BE2C (cell line): ENCODE measurements around the gene IL18R1.

Experiments used
- DNase-seq: peaks from one replicate; pipeline ENCODE4 v3.0.0-alpha.2; 2020
- H3K27me3 ChIP-seq: fragments of 250-450 bp; sonication (Bioruptor Pico); 2 replicates; pipeline ENCODE4 v1.5.1; 2020; ENCODE audit warnings: mild to moderate bottlenecking
- H3K36me3 ChIP-seq: fragments of 250-450 bp; sonication (Bioruptor Pico); 2 replicates; pipeline ENCODE4 v1.5.1; 2020; ENCODE audit warnings: mild to moderate bottlenecking
- H3K4me1 ChIP-seq: fragments of 250-450 bp; sonication (Bioruptor Pico); 2 replicates; pipeline ENCODE4 v1.5.1; 2020
- H3K4me3 ChIP-seq: 2 replicates; pipeline ENCODE4 v1.5.1; 2011; ENCODE audit warnings: low read depth, low read length
- H3K9me3 ChIP-seq: fragments of 250-450 bp; sonication (Bioruptor Pico); 2 replicates; pipeline ENCODE4 v1.5.1; 2020
- CTCF ChIP-seq: IDR thresholded peaks from 2 replicates; pipeline ENCODE4 v1.5.1; 2012; ENCODE audit warnings: mild to moderate bottlenecking, low read depth, low read length

Gene IL18R1

GRCh38 chr2:102350137-102350793, 5.3 kb upstream of the IL18R1 start:
- Histone ChIP-seq H3K9me3 (no peaks in the 10 kb centered on the region), H3K36me3 (no peaks in the 10 kb centered on the region), H3K27me3 (no peaks in the 10 kb centered on the region), H3K4me3 (no peak overlapping the region), H3K4me1 (no peaks in the 10 kb centered on the region)
- DNase-seq: no peak
- no peak for TF ChIP-seq CTCF

- no peak overlapping the region for H3K4me3 ChIP-seq
Measured at GRCh38 chr2:102356381-102356712, 751 bp downstream of the IL18R1 start.

GRCh38 chr2:102356741-102357140, 1.1 kb downstream of the IL18R1 start:
- Histone ChIP-seq H3K4me3 (no peak overlapping the region), H3K9me3 (no peaks in the 10 kb centered on the region), H3K4me1 (no peaks in the 10 kb centered on the region), H3K36me3 (no peaks in the 10 kb centered on the region), H3K27me3 (no peaks in the 10 kb centered on the region)
- DNase-seq: no peak
- no peak for TF ChIP-seq CTCF

More at GRCh38 chr2:102356381-102356712, 751 bp downstream of the IL18R1 start:
- no peaks in the 10 kb centered on the region for H3K27me3 ChIP-seq
- no peak for DNase-seq
- H3K4me1 ChIP-seq: no peaks in the 10 kb centered on the region
- no peaks in the 10 kb centered on the region for H3K9me3 ChIP-seq
- no peaks in the 10 kb centered on the region for H3K36me3 ChIP-seq
- no peak for TF ChIP-seq CTCF

- Histone ChIP-seq H3K4me3 (no peak overlapping the region), H3K9me3 (no peaks in the 10 kb centered on the region), H3K36me3 (no peaks in the 10 kb centered on the region), H3K27me3 (no peaks in the 10 kb centered on the region), H3K4me1 (no peaks in the 10 kb centered on the region)
- no peak for TF ChIP-seq CTCF
- no peak for DNase-seq
Measured at GRCh38 chr2:102357937-102358336, 2.3 kb downstream of the IL18R1 start.

GRCh38 chr2:102358496-102358895, 2.9 kb downstream of the IL18R1 start:
- TF ChIP-seq CTCF: no peak
- DNase-seq: no peak
- Histone ChIP-seq H3K36me3 (no peaks in the 10 kb centered on the region), H3K4me1 (no peaks in the 10 kb centered on the region), H3K9me3 (no peaks in the 10 kb centered on the region), H3K27me3 (no peaks in the 10 kb centered on the region), H3K4me3 (no peak overlapping the region)

GRCh38 chr2:102359527-102359926, 3.9 kb downstream of the IL18R1 start:
- no peaks in the 10 kb centered on the region for H3K36me3 ChIP-seq
- no peak overlapping the region for H3K4me3 ChIP-seq
- no peaks in the 10 kb centered on the region for H3K27me3 ChIP-seq
- no peaks in the 10 kb centered on the region for H3K4me1 ChIP-seq
- no peaks in the 10 kb centered on the region for H3K9me3 ChIP-seq
- TF ChIP-seq CTCF: no peak
- DNase-seq: no peak
